Fibroblast of mammary gland (primary cell): ENCODE data around the gene HSPB9.

Experiments
- DNase-seq: peaks from one replicate; pipeline ENCODE4 v3.0.0-alpha.2; 2010; ENCODE audit warnings: low read depth
- H3K4me3 ChIP-seq: 2 replicates; pipeline ENCODE4 v1.5.1; 2011; ENCODE audit warnings: low read depth, mild to moderate bottlenecking, low read length, moderate library complexity; ENCODE audit not compliant: control insufficient read depth
- TF ChIP-seq, protein P1 (sequence below): conservative IDR thresholded peaks from 2 replicates; pipeline ENCODE4 v1.5.1; 2011; ENCODE audit warnings: low read depth, low read length, inconsistent platforms; ENCODE audit not compliant: control insufficient read depth, insufficient read depth

The HSPB9 gene

DNA sequence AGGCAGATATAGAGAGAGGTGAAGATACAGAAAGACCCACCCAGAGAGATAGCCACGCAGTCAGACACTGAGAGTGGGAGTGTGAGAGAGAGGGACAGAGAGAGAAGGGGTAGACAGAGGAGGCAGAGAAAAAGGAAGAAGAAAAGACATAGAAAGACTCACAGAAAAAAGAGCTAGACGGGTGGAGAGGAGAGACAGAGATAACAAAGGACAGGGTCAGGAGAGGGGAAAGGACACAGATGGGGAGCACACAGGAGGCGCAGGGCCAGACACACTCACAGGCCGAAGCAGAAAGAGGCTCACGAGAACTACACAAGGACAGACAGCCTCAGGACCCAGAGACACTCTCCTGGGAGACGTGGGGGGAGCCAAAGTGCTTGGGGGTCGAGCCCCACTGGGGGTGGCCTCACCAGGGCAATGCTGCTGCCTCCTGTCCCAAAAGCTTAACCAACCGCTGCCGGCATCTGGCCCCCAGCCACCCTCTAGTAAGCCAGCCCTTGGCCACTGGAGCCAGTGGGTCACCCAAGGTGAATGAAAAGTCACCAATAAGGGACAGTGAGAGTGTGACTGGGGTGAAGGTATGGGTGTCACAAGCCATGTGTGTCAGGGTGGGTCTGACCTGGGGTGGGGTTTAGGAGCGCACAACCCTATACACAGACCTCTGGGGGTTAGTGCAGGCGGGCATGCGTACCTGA, 28.1 kb upstream of the HSPB9 start:
- DNase-seq, result no peak
- TF ChIP-seq, protein P1, sequence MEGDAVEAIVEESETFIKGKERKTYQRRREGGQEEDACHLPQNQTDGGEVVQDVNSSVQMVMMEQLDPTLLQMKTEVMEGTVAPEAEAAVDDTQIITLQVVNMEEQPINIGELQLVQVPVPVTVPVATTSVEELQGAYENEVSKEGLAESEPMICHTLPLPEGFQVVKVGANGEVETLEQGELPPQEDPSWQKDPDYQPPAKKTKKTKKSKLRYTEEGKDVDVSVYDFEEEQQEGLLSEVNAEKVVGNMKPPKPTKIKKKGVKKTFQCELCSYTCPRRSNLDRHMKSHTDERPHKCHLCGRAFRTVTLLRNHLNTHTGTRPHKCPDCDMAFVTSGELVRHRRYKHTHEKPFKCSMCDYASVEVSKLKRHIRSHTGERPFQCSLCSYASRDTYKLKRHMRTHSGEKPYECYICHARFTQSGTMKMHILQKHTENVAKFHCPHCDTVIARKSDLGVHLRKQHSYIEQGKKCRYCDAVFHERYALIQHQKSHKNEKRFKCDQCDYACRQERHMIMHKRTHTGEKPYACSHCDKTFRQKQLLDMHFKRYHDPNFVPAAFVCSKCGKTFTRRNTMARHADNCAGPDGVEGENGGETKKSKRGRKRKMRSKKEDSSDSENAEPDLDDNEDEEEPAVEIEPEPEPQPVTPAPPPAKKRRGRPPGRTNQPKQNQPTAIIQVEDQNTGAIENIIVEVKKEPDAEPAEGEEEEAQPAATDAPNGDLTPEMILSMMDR, result no peak

GRCh38 chr17:42096360-42097111, 26.1 kb upstream of the HSPB9 start:
- TF ChIP-seq, protein P1, result no peak

More for the DNA sequence above, 28.1 kb upstream of the HSPB9 start:
- H3K4me3 ChIP-seq, result no peak overlapping the region

GRCh38 chr17:42097691-42098631, 24.6 kb upstream of the HSPB9 start, which contains the start of gene ZNF385C:
Gene ZNF385C (minus strand): TSS chr17:42098473. CDS start chr17:42063056, 35,417 bp downstream.
- no peak for DNase-seq
- no peak within 1 kb of the TSS for H3K4me3 ChIP-seq
- TF ChIP-seq, protein P1, result no peak

More at GRCh38 chr17:42096360-42097111, 26.1 kb upstream of the HSPB9 start:
- no peak for DNase-seq
- no peak overlapping the region for H3K4me3 ChIP-seq

- no peak overlapping the region for H3K4me3 ChIP-seq
- DNase-seq, result no peak
- TF ChIP-seq, protein P1, result no peak
Observed at GRCh38 chr17:42098730-42099399, 23.7 kb upstream of the HSPB9 start.

- H3K4me3 ChIP-seq, result no peak overlapping the region
- TF ChIP-seq, protein P1, result peak; percentile 95
- peak; percentile 69 for DNase-seq
Observed at GRCh38 chr17:42101513-42102292, 20.9 kb upstream of the HSPB9 start.
